ENCODE data around the gene BAZ2A. TPM values are rescaled to one million over a fixed set of nuclear protein-coding genes. Genes with fewer than 3 reads are reported as not detected.

Gene BAZ2A
- polyA plus RNA-seq, 1 donor (not counting 4 experiments of a cell fraction or from before 2014, with no cell fraction given), result 55.7 TPM

DNA sequence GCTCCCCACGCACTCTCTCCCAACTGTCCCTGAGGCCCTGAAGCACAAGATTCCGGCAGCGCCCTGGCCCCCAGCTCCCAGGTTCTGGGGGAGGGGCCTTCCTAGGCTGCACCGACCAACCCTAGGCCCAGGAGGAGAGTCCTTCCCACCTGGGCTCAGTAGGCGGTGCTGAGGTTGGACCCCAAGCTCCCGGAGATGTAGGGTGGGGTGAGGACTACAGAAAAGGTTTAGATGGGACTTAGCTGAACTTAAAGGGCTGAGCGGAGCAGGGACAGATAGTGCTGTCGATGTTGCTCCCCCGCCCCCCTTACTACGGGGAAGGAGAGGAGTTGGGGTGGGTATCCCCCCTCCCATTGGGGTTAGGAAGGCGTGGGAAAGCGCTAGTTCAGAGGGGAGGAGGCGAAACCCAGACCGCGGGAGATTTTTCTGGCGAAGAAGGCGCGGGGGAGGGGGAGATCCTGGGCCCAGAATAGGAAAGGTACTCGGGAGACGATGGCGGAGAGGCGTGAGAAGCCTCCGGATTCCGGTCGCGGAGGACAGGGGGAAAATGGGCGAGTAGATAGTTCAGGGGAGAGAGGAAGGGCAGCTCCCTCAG lies 4.2 kb upstream of the BAZ2A start:
- DNase-seq (ENCODE audit: low read depth, low spot score), result no peak
- peak overlapping the region; percentile 100 for H3K4me2 ChIP-seq (ENCODE audit: control insufficient read depth, extremely low read depth, insufficient read depth, low read depth, low read length)
- H3K9ac ChIP-seq (ENCODE audit: control insufficient read depth, extremely low read depth, insufficient read depth, low read length), result peak overlapping the region; percentile 90
- H3K27me3 ChIP-seq (ENCODE audit: control insufficient read depth, extremely low read depth, insufficient read depth, low read length), result no peaks in the 10 kb centered on the region
- dilution Hi-C loops (cut with MboI; ENCODE audit: extremely low pct_ligation_motif_present, low sequenced_read_pairs), result no loop called here
- TF ChIP-seq, protein P1, sequence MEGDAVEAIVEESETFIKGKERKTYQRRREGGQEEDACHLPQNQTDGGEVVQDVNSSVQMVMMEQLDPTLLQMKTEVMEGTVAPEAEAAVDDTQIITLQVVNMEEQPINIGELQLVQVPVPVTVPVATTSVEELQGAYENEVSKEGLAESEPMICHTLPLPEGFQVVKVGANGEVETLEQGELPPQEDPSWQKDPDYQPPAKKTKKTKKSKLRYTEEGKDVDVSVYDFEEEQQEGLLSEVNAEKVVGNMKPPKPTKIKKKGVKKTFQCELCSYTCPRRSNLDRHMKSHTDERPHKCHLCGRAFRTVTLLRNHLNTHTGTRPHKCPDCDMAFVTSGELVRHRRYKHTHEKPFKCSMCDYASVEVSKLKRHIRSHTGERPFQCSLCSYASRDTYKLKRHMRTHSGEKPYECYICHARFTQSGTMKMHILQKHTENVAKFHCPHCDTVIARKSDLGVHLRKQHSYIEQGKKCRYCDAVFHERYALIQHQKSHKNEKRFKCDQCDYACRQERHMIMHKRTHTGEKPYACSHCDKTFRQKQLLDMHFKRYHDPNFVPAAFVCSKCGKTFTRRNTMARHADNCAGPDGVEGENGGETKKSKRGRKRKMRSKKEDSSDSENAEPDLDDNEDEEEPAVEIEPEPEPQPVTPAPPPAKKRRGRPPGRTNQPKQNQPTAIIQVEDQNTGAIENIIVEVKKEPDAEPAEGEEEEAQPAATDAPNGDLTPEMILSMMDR (optimal IDR thresholded peaks at IDR 0.05 in 1 of 3, IDR thresholded peaks at IDR 0.05 in 1 of 3, conservative IDR thresholded peaks at IDR 0.05 in 1 of 3; ENCODE audit: extremely low read depth in 1 of 3, insufficient read depth in 2 of 3, low read length in 3 of 3), result no peak
- no peak for TF ChIP-seq EZH2 (IDR thresholded peaks at IDR 0.05; ENCODE audit: low read length)
- peak overlapping the region; percentile 93 for H3K27ac ChIP-seq (ENCODE audit: control insufficient read depth, insufficient read depth, low read length)
- FAIRE-seq, result no peak
- H3K4me1 ChIP-seq (ENCODE audit: control insufficient read depth, extremely low read depth, insufficient read depth, low read length), result peaks cover 51% of the 10 kb centered on the region
- peaks cover 4 to 19% of the 10 kb centered on the region in 2 experiments for H3K36me3 ChIP-seq (ENCODE audit: control insufficient read depth in 2 of 2, extremely low read depth in 1 of 2, insufficient read depth in 2 of 2, low read length in 2 of 2)
- peak overlapping the region; percentile 72 for H2AFZ ChIP-seq (ENCODE audit: control insufficient read depth, low read length)
- H4K20me1 ChIP-seq (ENCODE audit: control insufficient read depth, extremely low read depth, insufficient read depth, low read length), result no peaks in the 10 kb centered on the region
- peak overlapping the region; percentile 58 to 95 (median 94) for H3K4me3 ChIP-seq (ENCODE audit: control insufficient read depth in 2 of 3, extremely low read depth in 1 of 3, insufficient read depth in 2 of 3, low read depth in 1 of 3, low read length in 3 of 3)
- H3K79me2 ChIP-seq (ENCODE audit: control insufficient read depth, insufficient read depth, low read length), result peaks cover 59% of the 10 kb centered on the region
- H3K9me3 ChIP-seq (ENCODE audit: control insufficient read depth, low read depth, low read length), result no peaks in the 10 kb centered on the region
- H3K9me1 ChIP-seq (ENCODE audit: control insufficient read depth, extremely low read depth, insufficient read depth, low read length), result peaks cover 4% of the 10 kb centered on the region

DNA sequence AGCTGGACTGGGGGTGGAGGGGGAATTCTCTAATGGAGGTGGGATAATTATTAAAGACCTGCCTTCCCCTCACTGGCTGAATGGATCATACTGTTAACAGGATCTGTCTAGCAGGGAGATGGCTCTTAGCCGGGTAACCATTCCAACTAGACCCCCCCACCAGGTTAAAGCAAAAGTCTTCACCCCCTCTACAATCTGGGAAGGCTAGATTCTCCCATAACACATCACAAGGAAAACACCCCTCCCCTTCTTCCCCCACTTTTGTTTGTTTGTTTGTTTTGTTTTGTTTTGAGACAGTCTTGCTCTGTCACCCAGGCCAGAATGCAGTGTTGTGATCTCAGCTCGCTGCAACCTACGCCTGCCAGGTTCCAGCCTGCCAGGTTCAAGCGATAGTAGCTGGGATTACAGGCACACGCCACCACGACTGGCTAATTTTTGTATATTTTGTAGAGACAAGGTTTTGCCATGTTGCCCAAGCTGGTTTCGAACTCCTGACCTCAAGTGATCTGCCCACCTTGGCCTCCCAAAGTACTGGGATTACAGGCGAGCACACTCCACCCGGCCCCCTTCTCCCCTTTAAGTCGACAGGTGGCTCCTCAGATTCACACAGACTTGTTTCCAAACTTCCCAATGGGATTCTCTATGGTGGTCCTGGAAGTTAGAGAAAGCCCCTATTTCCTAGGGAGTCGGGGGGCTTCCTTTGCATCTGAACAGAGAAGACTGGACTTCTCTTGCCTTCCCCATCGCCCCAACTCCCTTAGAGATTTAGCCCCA lies 3.5 kb upstream of the BAZ2A start:
- H2AFZ ChIP-seq (ENCODE audit: control insufficient read depth, low read length), result no peak overlapping the region
- H3K9me1 ChIP-seq (ENCODE audit: control insufficient read depth, extremely low read depth, insufficient read depth, low read length), result peaks cover 4% of the 10 kb centered on the region
- no peak for FAIRE-seq
- H3K9ac ChIP-seq (ENCODE audit: control insufficient read depth, extremely low read depth, insufficient read depth, low read length), result peak overlapping the region; percentile 90
- no peak for DNase-seq (ENCODE audit: low read depth, low spot score)
- peaks cover 55% of the 10 kb centered on the region for H3K4me1 ChIP-seq (ENCODE audit: control insufficient read depth, extremely low read depth, insufficient read depth, low read length)
- peaks cover 66% of the 10 kb centered on the region for H3K79me2 ChIP-seq (ENCODE audit: control insufficient read depth, insufficient read depth, low read length)
- peaks cover 1% of the 10 kb centered on the region for H4K20me1 ChIP-seq (ENCODE audit: control insufficient read depth, extremely low read depth, insufficient read depth, low read length)
- H3K27me3 ChIP-seq (ENCODE audit: control insufficient read depth, extremely low read depth, insufficient read depth, low read length), result no peaks in the 10 kb centered on the region
- peak overlapping the region; percentile 93 for H3K27ac ChIP-seq (ENCODE audit: control insufficient read depth, insufficient read depth, low read length)
- TF ChIP-seq, protein P1 (optimal IDR thresholded peaks at IDR 0.05 in 1 of 3, IDR thresholded peaks at IDR 0.05 in 1 of 3, conservative IDR thresholded peaks at IDR 0.05 in 1 of 3; ENCODE audit: extremely low read depth in 1 of 3, insufficient read depth in 2 of 3, low read length in 3 of 3), result no peak
- H3K4me2 ChIP-seq (ENCODE audit: control insufficient read depth, extremely low read depth, insufficient read depth, low read depth, low read length), result peak overlapping the region; percentile 100
- H3K36me3 ChIP-seq (ENCODE audit: control insufficient read depth in 2 of 2, extremely low read depth in 1 of 2, insufficient read depth in 2 of 2, low read length in 2 of 2), result peaks cover 4 to 12% of the 10 kb centered on the region in 2 experiments
- H3K9me3 ChIP-seq (ENCODE audit: control insufficient read depth, low read depth, low read length), result no peaks in the 10 kb centered on the region
- H3K4me3 ChIP-seq (ENCODE audit: control insufficient read depth in 2 of 3, extremely low read depth in 1 of 3, insufficient read depth in 2 of 3, low read depth in 1 of 3, low read length in 3 of 3), result peak overlapping the region; percentile 58 to 95 (median 94)
- dilution Hi-C loops (cut with MboI; ENCODE audit: extremely low pct_ligation_motif_present, low sequenced_read_pairs), result no loop called here
